Type B pancreatic cell (in vitro differentiated cells): ENCODE measurements around the gene BTBD19. TPM values are rescaled to one million over a fixed set of nuclear protein-coding genes. Genes with fewer than 3 reads are reported as not detected.

Source experiments
- DNase-seq: peaks from one replicate; pipeline ENCODE4 v3.0.0; 2021; ENCODE audit warnings: mixed read lengths; ENCODE audit not compliant: unreplicated experiment; ENCODE audit errors: extremely low spot score
- H3K27ac Mint-ChIP-seq: 2 replicates; pipeline ENCODE4 v1.8.0; 2021; ENCODE audit warnings: mild to moderate bottlenecking, mixed read lengths
- H3K27me3 Mint-ChIP-seq: 2 replicates; pipeline ENCODE4 v1.8.0; 2021; ENCODE audit warnings: mixed read lengths
- H3K36me3 Mint-ChIP-seq: 2 replicates; pipeline ENCODE4 v1.8.0; 2021; ENCODE audit warnings: mixed read lengths
- H3K4me1 Mint-ChIP-seq: one replicate; pipeline ENCODE4 v1.8.0; 2021; ENCODE audit warnings: mixed read lengths; ENCODE audit not compliant: unreplicated experiment
- H3K4me3 Mint-ChIP-seq: 2 replicates; pipeline ENCODE4 v1.8.0; 2021; ENCODE audit warnings: mild to moderate bottlenecking, mixed read lengths
- H3K9me3 Mint-ChIP-seq: 2 replicates; pipeline ENCODE4 v1.8.0; 2021; ENCODE audit warnings: mixed read lengths
- total RNA-seq: library from RNA; stranded (reverse); gene quantifications from 2 replicates; pipeline ENCODE4 v1.2.1, GENCODE V29; 2021; ENCODE audit warnings: low replicate concordance
- TF ChIP-seq, protein P1 (sequence below): fragments of 200-600 bp; sonication (generic); conservative IDR thresholded peaks from 2 replicates; pipeline ENCODE4 v1.5.0; 2021; ENCODE audit warnings: antibody characterized with exemption, mild to moderate bottlenecking

Gene BTBD19
- total RNA-seq, 1 donor from 2014 or later, result 10.3 TPM

DNA sequence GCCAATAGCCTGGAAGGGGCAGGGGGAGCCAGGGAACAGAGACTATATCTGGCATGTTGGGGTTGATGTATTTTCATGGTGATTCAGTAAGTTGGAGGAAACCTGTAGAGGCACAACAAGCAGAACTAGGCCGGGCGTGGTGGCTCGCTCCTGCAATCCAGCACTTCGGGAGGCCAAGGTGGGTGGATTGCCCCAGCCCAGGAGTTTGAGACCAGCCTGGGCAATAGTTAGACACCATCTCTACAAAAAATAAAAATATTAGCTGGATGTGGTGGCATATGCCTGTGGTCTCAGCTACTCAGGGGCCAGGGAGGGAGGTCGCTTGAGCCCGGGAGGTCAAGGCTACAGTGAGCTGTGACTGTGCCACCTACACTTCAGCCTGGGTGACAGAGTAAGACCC, 44.9 kb downstream of the BTBD19 start:
- TF ChIP-seq, protein P1, sequence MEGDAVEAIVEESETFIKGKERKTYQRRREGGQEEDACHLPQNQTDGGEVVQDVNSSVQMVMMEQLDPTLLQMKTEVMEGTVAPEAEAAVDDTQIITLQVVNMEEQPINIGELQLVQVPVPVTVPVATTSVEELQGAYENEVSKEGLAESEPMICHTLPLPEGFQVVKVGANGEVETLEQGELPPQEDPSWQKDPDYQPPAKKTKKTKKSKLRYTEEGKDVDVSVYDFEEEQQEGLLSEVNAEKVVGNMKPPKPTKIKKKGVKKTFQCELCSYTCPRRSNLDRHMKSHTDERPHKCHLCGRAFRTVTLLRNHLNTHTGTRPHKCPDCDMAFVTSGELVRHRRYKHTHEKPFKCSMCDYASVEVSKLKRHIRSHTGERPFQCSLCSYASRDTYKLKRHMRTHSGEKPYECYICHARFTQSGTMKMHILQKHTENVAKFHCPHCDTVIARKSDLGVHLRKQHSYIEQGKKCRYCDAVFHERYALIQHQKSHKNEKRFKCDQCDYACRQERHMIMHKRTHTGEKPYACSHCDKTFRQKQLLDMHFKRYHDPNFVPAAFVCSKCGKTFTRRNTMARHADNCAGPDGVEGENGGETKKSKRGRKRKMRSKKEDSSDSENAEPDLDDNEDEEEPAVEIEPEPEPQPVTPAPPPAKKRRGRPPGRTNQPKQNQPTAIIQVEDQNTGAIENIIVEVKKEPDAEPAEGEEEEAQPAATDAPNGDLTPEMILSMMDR, result no peak
- no peaks in the 10 kb centered on the region for H3K9me3 Mint-ChIP-seq
- H3K27me3 Mint-ChIP-seq, result no peaks in the 10 kb centered on the region

DNA sequence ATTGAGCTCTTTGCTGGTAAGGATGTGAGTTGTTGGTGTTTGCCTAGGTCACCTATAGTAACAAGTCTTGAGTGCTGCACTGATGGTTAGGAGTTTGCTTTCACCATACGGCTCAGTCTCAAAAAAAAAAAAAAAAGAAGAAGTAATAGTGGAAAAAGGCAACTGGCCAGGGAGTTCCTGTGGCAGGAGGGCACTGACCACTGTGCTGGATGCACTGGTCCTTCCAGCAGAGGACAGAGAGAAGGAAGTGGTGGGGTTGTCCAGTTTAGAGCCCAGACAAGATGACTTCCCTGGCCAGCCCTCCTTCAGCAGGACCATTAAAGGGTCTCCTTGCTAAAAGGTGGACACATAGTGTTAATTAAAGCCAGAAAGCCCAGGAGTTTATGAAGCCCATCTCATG, 46.6 kb downstream of the BTBD19 start:
- DNase-seq, result no peak
- Mint-ChIP-seq H3K9me3 (no peaks in the 10 kb centered on the region), H3K36me3 (peaks cover 19% of the 10 kb centered on the region), H3K27me3 (no peaks in the 10 kb centered on the region), H3K4me1 (peaks cover under 1% of the 10 kb centered on the region), H3K4me3 (no peak overlapping the region), H3K27ac (no peak overlapping the region)
- TF ChIP-seq, protein P1, result no peak

More for the DNA sequence above, 44.9 kb downstream of the BTBD19 start:
- H3K27ac Mint-ChIP-seq, result no peak overlapping the region
- H3K4me3 Mint-ChIP-seq, result no peak overlapping the region
- H3K4me1 Mint-ChIP-seq, result peaks cover 10% of the 10 kb centered on the region
- peaks cover 28% of the 10 kb centered on the region for H3K36me3 Mint-ChIP-seq
- no peak for DNase-seq

DNA sequence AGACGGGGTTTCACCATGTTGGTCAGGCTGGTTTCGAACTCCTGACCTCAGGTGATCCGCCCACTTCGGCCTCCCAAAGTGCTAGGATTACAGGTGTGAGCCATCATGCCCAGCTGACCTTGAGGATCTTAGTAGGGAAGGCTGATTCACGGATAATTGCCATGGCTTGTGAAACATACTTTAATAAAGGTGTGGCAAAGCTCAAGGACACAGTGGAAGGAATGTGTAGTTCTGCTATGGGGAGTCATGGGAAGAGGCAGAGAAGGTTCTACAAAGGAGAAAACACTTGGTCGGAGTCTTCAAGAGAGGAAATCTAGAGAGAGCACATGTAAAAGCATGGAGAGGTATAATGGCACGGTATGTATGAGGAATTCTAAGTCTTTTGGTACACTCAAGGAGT, 47.4 kb downstream of the BTBD19 start:
- no peaks in the 10 kb centered on the region for H3K9me3 Mint-ChIP-seq
- H3K36me3 Mint-ChIP-seq, result peaks cover 20% of the 10 kb centered on the region
- H3K27ac Mint-ChIP-seq, result no peak overlapping the region
- DNase-seq, result no peak
- H3K4me3 Mint-ChIP-seq, result no peak overlapping the region
- H3K4me1 Mint-ChIP-seq, result no peaks in the 10 kb centered on the region
- TF ChIP-seq, protein P1, result no peak
- no peaks in the 10 kb centered on the region for H3K27me3 Mint-ChIP-seq

DNA sequence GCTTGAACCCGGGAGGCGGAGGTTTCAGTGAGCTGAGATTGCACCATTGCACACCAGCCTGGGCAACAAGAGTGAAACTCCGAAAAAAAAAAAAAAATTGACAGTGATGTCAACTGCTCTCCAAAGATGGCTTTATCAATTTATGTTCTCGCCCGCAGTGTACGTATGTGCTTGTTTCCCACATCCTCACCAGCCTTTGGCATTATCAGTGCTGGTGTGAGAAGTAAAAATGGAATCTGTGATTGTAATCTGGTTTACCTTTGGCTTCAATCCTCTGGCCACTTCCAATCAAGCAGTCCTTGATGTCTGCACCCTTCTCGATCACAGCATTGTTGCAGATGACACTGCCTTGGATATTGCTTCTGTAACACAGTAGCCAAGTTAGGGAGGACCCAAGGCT, 49.1 kb downstream of the BTBD19 start:
- TF ChIP-seq, protein P1, result no peak
- Mint-ChIP-seq H3K27me3 (no peaks in the 10 kb centered on the region), H3K27ac (no peak overlapping the region), H3K36me3 (peaks cover 22% of the 10 kb centered on the region), H3K4me1 (no peaks in the 10 kb centered on the region), H3K4me3 (no peak overlapping the region), H3K9me3 (no peaks in the 10 kb centered on the region)
- no peak for DNase-seq

DNA sequence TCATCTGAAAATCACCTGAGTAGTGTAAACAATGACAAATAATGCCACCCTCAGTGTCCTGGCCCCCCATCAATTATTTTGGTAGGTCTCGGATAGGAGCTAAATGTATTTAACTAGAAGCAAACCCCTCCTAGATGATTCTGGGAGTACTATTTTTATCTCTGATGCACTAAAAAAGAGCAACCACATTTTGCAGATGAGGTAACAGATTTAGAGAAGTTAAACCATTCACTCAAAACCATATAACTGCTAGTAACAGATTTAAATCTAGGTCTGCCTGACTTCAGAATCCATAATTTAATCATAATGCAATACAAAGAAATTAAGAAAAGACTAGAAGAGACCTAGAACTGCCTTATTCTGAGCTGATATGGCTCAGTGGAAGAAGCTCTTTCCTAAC, 52.0 kb downstream of the BTBD19 start:
- Mint-ChIP-seq H3K27ac (no peak overlapping the region), H3K27me3 (no peaks in the 10 kb centered on the region), H3K4me3 (no peak overlapping the region), H3K36me3 (peaks cover 22% of the 10 kb centered on the region), H3K4me1 (no peaks in the 10 kb centered on the region), H3K9me3 (no peaks in the 10 kb centered on the region)
- DNase-seq, result no peak
- TF ChIP-seq, protein P1, result no peak

DNA sequence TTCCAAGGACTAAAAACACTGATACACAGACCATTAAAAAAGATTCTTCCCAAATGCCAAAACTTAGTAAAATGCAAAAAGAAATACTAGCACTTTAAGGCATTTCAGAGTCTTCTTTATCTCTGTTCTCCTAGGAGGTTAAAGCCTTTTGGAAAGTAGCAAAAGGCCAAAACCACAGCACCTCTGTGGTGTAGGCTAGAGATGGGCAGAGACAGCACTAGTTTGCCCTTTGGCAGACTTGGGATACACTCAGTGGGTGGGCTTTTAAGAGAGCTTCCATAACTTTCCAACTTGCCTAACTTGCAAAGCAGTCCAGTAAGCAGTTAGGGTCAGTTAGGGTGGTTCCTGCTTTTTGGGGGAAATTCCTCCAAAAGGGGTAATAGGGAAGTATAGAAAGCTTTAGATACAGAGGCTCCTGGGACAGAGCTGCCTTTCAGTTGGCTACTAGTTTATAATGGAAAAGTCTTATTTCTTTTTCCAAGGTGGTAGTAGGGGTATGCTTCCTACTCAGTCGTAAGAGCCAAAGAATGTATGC, 52.6 kb downstream of the BTBD19 start:
- no peaks in the 10 kb centered on the region for H3K27me3 Mint-ChIP-seq
- DNase-seq, result no peak
- TF ChIP-seq, protein P1, result no peak
- no peaks in the 10 kb centered on the region for H3K9me3 Mint-ChIP-seq
- no peak overlapping the region for H3K4me3 Mint-ChIP-seq
- no peak overlapping the region for H3K27ac Mint-ChIP-seq
- no peaks in the 10 kb centered on the region for H3K4me1 Mint-ChIP-seq
- peaks cover 18% of the 10 kb centered on the region for H3K36me3 Mint-ChIP-seq
